HG02852 (cell line): Measurements from ENCODE around the gene CPNE2.
"Not testable (repeated sequence)": the region's sequence is repeated elsewhere in the genome, so short reads cannot be mapped to it uniquely, and the experiment has no call there.

Experiments
- ATAC-seq: cut with Tn5 transposase; IDR thresholded peaks from one replicate; pipeline ENCODE4 v1.9.1; 2021; ENCODE audit warnings: mild to moderate bottlenecking, moderate library complexity; ENCODE audit not compliant: unreplicated experiment

The CPNE2 gene

DNA sequence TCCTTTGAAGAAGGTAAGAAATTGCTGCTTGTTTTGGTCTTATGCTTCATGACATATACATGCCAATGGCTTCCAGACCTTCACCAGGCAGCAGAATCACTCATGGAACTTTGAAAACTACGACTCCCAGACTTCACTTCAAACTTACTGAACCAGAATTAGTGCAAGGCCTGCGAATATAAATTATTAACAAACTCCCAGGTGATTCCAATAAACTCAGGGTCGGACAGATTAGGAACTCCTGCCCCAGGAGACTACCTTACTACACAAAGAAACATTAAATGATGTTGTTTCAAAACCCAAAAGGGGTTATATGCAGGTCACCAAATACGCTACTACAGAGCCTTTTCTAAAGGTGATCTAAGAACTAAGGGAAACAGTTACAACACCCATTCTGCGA, 73.1 kb downstream of the CPNE2 start:
- ATAC-seq: no peak

DNA sequence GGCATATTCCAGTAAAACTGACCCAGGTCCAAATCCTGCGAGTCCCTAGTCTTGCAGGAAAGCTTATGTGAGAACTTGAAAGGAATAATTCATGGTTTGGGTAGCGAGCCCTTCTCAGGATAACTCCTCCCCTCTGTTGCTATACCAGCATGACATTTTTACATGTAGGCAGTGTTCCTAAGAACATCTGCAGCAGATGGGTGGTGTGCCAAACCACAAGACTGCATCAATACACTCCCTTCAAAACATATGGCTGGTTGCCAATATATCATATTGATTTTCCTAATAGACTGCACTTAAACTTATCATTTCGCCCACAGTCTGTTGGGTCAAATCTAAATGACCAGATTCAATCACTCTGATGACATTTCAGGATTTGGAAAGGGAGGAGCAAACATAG, 73.6 kb downstream of the CPNE2 start:
- no peak for ATAC-seq

DNA sequence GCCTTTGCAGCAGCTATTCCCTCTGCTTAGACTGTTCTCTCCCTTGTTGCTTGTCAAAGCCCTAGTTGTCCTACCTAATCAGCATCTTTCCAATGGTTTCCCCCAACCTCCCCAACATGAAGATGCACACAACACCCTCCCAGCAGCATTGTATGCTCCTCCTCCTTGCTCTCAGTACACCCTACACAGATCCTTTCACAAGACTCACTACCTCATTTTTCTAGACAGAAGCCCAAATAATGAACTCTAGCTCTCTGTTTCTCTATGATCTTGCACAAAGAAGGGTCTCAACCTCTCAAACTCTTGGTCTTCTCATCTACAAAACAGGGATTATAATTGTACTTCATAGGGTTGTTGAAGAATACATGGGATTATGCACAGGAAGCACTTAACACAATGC, 74.1 kb downstream of the CPNE2 start:
- ATAC-seq: no peak

DNA sequence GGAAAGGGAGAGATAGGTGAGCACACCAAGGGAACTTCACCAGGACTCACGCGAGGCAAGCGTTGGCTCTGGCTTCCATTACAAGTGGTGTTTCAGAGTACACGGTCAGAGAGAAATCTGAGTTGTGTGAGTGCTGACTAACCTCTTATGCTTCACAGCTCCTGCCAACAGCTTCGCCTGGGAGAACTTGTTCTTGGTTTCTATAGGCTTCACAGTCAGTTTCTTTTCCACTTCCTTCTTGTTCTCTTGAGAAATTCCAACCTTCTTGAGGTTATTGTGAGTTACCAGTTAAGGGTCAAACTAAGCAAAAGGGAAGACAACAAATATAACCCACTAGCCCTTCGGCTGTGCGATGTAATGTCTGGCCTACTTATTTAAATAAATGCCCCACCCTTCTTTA, 74.6 kb downstream of the CPNE2 start:
- no peak for ATAC-seq

DNA sequence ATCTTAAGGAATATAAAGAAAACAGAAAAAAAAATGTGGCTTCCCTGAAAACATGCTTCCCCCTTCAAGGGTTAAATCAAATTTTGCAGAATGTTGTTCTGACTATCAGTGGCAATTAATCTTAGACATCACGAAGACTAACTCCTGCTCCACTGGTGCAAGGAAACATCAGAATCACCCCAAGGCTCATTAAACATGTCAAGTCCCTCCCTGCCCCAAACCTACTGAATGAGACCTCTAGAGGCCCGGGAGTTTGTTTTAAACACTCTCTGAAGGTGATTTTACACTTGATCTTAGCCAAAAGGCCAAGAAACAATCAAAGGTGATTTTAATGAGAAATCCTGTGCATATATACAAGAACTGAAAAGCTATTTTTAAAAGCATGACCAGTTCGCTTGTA, 75.2 kb downstream of the CPNE2 start:
- no peak for ATAC-seq

DNA sequence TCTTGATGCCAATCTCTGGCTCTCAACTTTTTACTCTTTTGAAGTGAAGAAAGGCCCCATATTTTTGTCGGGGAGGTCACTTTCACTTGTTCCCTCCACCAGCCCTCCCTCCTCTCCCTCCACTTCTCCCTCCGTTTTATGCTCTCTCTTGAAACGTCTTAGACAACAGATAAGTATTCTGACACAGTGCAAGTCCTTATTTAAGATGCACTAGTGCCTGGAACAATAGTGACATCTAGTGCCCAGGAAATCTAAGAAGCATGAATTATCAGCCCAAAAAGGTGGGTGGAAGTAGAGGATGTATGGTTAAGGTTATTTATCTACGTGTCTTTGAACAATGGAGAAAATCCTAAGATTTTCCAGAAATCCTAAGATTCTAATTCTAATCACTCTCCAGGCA, 75.6 kb downstream of the CPNE2 start:
- no peak for ATAC-seq

DNA sequence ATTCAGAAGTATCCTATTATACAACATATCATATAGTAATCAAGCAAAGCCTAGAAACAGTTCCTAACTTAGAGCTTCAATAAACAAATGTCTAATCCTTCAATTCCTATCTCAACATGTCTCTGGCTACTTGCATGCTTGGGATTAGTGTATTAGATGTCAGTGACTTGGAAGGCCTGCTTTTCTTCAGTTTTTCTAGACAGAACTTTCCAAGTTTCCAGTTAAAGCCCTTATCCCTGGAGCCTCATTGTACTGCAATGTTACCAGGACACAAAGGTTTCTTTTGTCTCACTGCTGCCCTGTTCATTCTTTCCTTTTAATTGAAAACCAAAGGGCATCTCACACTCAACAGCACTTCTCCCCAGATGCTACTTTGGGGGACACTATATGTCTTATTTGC, 76.9 kb downstream of the CPNE2 start:
- no peak for ATAC-seq

DNA sequence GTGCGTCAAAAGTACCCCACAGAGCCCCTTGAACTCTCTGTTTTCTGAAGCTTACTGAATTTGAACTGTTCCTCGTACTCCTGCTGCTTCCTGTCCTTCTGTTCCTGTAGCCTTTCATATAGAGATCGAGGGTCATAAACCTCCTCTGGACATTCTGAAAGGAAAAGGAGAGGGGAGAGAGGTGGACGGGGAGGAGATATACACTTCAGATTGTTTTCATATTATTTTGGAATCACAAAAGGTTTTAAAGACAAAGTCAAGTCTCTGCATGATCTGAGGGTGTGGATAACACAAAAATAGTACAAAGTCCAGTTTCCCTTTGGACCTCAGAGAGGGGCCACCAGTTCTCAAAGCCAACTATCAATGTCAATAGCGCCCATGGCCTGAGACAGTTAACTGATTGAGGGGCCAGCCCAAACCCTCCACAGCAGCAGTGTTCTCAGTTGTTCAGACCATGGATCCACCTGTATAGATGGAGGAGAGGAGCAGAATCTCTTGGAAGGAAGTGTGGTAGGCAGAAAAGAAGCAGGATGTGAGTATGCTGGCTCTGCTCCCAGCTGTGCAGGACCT, 80.4 kb downstream of the CPNE2 start:
- ATAC-seq: no peak

DNA sequence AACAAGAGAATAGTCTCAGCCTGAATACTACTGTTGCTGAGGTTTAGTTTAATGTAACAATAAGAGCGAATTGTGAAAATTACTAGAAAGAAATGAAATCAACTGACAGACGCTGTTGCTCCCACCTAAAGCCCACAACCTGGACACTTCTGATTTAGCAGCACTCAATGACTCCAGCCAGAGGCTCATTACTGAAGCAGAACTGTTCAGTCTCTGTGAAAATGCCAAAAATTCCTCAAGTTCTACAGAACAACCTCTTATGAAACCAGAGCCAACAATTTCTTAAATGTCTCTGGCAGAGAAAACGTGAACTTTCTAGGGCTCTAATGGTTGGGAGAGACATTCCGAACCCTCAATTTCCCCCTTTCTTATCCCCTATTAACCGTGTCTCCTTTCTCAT, 83.5 kb downstream of the CPNE2 start:
- no peak for ATAC-seq

DNA sequence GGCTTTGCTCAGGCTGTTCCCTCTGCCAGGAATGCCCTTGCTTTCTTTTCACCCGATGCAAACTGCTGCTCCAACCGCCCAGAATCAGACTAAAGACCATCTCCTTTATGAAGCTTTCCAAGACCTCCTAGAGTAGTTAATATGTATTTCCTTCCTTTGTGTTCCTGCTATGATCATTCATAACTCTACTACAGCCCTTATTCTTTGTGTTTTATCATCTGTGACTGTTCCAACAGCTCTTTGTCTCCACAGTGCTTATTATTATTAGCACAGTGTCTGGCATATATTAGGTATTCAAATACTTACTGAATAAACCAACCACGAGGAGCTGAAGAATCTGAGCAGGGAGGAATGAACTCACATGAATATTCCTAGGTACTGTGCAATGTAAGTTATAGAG, 85.8 kb downstream of the CPNE2 start:
- ATAC-seq: no peak

DNA sequence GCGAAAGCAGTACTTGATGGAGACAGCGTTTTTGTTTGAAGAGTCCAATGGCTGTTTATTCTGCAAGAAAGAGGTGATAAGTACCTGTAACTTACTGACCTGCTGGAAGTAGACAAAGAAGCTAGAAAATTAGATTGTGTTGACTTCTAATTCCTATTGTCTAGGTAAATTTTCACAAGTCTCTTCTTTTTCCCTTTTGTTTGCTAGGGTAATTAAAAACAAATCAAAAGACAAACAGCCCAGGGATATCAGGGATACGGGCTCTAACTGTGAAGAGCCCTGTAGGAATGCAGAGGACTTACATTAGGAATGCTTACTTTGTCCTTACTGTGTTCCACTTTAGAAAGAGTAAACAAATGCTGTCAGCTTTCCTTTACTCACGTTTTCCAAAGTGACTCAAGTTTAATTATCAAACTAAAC, 86.4 kb downstream of the CPNE2 start:
- ATAC-seq: no peak

DNA sequence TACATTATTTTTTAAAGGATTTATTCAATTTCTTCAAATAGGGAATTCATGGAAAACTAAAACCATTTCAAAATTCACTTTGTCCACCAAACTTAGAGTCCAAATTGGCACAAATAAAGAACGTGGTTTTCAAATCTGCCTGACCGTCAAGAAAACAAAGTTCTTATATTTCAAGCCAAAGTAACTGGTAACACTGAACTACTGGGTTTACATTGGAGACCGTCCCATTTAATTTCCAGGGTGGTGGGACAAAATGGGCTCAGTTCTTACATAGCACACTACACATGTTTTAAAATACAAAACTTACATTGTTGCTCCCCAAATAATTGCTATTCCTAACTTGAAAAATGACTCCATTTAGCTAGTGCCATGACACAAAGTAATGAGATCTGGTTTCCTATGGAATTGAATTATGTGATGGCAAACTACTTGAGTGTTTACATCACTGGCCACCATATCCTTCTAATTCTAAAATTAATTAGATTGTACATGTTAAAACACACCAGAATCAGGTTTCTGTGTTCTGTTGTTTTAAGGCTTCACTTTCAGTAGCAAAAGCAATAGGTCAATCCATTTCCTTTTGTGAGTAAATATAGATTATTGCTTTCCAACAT, 86.9 kb downstream of the CPNE2 start:
- ATAC-seq: no peak

DNA sequence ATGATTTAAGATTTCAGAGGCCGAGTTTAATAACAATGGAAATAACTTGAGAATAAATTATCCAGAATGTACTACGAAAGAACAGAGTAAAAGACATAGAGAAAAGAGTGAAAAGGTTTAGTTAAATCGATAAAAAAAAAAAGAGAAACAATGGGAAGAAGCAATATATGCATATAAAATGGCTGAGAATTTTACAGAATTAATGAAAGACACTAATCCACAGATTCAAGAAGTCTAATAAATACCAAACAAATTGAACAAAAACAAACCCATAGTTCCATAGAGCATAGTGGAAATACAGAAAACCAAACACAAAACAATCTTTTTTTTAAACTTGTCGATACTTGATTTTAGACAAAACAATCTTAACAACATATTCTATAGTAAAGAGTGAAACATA, 91.7 kb downstream of the CPNE2 start:
- ATAC-seq: no peak

DNA sequence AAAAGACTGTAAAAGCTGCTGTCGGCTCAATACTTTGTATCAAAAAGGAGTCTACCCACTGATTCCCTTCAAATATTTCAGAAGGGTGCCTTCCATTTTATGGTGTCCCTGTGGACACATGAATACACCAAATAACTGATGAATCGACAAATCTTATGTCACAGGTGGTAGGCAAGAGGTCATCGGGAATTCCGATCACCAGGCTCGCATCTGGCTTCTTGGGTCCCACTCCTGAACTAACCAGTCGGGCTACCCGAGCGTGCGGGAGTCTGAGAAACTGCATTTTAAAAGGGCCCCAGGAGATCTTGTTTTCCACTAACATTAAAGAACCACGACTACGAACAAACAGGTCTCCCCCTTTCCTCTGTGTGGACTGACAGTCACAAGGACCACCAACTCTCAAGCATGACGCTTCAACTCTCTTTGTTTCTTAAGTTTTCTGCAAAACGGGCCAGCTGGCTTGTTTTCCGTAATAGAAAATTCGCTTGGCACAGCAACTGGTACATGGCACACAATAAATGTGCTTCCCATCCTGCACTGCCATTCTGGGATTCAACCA, 92.6 kb downstream of the CPNE2 start:
- ATAC-seq: no peak

DNA sequence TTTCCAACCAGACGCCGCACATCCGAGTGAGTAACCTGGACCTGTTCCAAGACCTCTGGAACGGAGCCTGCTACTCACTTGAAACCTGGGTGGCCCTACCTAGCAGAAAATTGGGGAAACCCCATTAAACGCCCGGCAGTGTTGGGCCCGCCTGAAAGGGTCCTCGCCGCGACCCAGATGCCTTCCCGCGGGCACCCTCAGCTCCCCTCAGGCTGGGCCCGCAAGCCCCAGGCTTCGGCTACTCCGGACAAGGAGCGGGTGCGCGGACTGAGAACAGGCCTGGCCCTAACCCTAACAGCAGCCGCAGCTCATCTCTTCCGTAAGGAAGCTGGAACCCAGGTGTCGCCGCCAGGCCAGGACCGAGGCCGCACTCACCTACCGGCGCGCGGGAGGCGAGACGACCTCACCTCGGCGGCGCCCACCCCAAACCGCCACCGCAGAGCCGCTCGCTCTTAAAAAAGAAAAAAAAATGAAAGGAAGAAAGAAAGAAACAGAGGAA, 93.1 kb downstream of the CPNE2 start:
- ATAC-seq: peak; percentile 32

DNA sequence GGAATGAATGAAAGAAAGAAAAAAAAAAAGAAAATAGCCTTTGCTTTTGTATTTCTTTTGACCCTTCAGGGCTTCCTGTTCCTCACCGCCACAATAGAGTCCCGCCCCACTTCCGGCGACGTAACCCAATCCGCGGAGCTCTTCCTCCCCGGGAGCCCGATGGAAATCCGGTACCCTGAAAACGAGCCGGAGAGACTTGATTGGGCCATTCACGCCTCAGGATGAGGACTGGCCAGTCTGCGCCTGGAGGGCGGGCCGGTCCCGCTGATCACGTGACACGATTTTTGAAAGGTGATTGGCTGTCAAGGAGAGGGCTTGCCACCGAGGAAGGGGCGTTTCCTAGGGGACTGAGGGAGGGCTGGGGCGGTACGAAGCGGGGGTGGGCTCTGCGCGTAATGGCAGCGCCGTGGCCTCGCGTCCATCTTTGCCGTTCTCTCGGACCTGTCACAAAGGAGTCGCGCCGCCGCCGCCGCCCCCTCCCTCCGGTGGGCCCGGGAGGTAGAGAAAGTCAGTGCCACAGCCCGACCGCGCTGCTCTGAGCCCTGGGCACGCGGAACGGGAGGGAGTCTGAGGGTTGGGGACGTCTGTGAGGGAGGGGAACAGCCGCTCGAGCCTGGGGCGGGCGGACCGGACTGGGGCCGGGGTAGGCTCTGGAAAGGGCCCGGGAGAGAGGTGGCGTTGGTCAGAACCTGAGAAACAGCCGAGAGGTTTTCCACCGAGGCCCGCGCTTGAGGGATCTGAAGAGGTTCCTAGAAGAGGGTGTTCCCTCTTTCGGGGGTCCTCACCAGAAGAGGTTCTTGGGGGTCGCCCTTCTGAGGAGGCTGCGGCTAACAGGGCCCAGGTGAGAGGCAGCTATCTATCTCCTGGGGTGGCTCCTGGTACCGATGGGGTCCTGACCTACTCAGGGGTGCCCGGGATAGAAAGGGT, 93.8 kb downstream of the CPNE2 start, which contains the start of the genes PSME3IP1 and RSPRY1:
Gene PSME3IP1 (minus strand): TSS at position 95 of the 927 bp plus-strand sequence. CDS start 12,185 bp downstream, outside the sequence.
Gene RSPRY1 (plus strand): TSS at position 385 of the 927 bp plus-strand sequence. CDS start 18,330 bp downstream, outside the sequence.
- peak; percentile 88 for ATAC-seq

DNA sequence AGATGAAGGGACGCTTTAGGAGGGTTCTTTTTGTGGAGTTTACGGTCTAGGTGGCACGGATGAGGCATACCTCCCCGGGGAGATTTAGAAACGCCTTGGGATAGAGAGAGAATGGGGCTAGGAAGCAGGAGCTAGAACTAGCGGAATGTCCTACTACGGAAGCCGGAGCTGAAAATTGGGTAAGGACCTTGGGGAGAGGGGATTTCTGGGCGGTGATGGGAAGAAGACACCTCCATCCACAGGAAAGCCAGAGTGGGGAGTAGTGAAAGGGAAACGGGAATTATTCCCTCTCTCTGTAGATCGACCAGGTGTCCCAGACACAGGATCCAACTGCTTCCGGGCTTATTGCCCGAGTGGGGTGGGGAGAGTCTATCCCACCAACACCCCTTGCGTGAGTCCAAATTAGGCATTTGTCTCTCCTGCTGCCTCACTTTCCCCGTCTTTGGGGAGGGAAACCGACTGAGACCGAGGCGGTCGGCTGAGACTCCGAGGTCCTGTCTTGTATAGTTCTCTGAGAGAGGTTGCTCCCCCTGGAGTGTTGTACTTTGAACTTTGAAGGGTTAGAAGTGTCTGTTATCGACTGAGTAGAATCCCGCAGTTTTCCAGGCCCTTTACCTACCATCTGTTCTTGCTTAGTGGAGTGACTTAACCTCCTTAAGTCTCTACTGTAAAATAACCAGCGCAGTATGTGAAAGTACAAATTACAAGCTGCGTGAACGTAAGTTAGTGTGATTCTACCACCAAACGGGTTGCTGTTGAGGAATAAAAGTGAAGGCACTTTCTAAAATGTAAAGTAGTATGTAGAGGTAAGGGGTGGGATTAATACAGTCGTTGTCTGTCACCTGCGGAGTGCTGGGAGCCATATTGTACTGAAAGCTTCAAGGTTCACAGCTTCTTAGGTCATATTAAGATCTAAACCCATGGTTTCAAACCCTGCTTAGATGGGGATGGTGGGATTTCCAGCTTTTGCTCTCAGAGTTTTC, 94.8 kb downstream of the CPNE2 start:
- ATAC-seq: no peak

DNA sequence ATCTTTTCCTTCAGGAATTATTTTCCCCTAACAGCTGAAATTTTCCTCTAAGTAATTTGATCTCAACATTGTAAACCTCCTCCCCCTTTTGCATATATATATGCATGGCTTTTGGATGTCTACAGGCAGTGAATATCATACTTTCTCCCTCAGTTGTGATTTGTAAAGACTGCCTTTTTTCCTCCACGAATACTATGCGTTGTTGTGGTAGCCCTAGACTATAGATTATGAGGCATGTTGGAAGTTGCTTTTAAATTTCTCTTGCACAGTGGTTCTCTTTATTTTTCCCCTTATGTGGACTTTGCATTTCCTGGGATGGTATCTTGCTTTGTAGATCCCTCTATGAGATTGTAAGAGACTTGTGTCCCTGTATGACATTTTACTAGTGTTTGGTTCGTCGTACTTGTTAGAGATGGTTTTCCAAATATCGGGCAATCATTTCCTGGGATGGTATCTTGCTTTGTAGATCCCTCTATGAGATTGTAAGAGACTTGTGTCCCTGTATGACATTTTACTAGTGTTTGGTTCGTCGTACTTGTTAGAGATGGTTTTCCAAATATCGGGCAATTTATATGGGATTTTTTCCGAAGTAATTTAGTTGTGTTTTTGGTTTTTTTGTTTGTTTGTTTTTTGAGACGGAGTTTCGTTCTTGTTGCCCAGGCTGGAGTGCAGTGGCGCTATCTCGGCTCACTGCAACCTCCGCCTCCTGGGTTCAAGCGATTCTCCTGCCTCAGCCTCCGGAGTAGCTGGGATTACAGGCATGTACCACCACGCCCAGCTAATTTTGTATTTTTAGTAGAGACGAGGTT, 95.7 kb downstream of the CPNE2 start:
- not testable (repeated sequence) for ATAC-seq

DNA sequence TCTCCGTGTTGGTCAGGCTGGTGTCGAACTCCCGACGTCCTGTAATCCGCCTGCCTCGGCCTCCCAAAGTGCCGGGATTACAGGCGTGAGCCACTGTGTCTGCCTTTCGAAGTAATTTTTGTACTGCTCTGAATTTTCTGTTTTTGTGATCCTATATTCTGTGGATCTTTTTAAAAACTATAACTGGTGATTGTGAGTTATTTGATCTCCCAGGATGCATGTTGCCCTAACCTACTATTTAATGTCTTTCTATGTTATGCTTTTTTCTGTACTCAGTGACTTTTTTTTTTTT, 96.3 kb downstream of the CPNE2 start:
- ATAC-seq: no peak
